HCT116 (cell line): ENCODE measurements around the gene GALE. TPM values are rescaled to one million over a fixed set of nuclear protein-coding genes. Genes with fewer than 3 reads are reported as not detected.

Experiments
- ATAC-seq: fragments of 200-7000 bp; cut with Tn5 transposase; 2 replicates; pipeline ENCODE4 v1.9.1; 2020; ENCODE audit warnings: mild to moderate bottlenecking, moderate library complexity
- BruUV-seq: library from RNA; stranded (reverse); fragments of 400-500 nt; replicated peaks from 2 replicates; lab custom pipeline; 2021; lab: Mats Ljungman, UMichigan
- CTCF ChIA-PET: fragments of 300-600 bp; sonication (Branson Sonifier 250); formaldehyde crosslinking; loops from one replicate; lab custom pipeline; 2021; ENCODE audit warnings: antibody characterized with exemption; lab: Charles Lee
- POLR2A ChIA-PET: fragments of 300-600, 350-600 bp; sonication (Branson Sonifier 250); formaldehyde crosslinking; loops from one replicate; lab custom pipeline; 2021; ENCODE audit warnings: antibody characterized with exemption; lab: Charles Lee
- RAD21 ChIA-PET, 2 experiments: fragments of 300-600 bp; sonication (Branson Sonifier 250); formaldehyde crosslinking; loops; one replicate each; lab custom pipeline; 2023; ENCODE audit warnings: low total read pairs in 2 of 2; ENCODE audit not compliant: uncharacterized antibody in 2 of 2, unreplicated experiment in 2 of 2, low non-redundant PET in 1 of 2; lab: Charles Lee
- DNase-seq: peaks from one replicate; pipeline ENCODE4 v3.0.0-alpha.2; 2010; ENCODE audit warnings: low read depth, low spot score
- H2AFZ ChIP-seq: fragments of 200-600 bp; shearing (Covaris generic), sonication (generic); 2 replicates; pipeline ENCODE4 v1.6.1; 2017; ENCODE audit warnings: low read depth, mixed run types, mixed read lengths, antibody characterized with exemption, low read length; ENCODE audit not compliant: poor library complexity, severe bottlenecking
- H3K27ac ChIP-seq: 2 replicates; pipeline ENCODE4 v1.5.1; 2012; ENCODE audit warnings: low read depth, low read length
- H3K27me3 ChIP-seq: fragments of 200-600 bp; sonication (generic); 2 replicates; pipeline ENCODE4 v1.6.1; 2016; ENCODE audit warnings: mixed run types, low read length, mixed read lengths; ENCODE audit not compliant: insufficient read depth
- H3K36me3 ChIP-seq, 2 experiments: fragments of 200-500 bp in 1 of 2; fragments of 200-600 bp in 1 of 2; sonication (Bioruptor generic) in 1 of 2; sonication (generic) in 1 of 2; 2 replicates each; pipeline versions ENCODE4 v1.5.1 to v1.6.1; 2014 to 2016; ENCODE audit warnings: low read length in 2 of 2, inconsistent platforms in 1 of 2, mixed read lengths in 1 of 2, mixed run types in 1 of 2; ENCODE audit not compliant: insufficient read depth in 2 of 2, control insufficient read depth in 1 of 2
- H3K4me1 ChIP-seq, 2 experiments: fragments of 200-600 bp in 1 of 2; sonication (generic) in 1 of 2; 2 replicates each; pipeline versions ENCODE4 v1.5.1 to v1.6.1; 2012 to 2017; ENCODE audit warnings: low read length in 2 of 2, inconsistent platforms in 1 of 2, mild to moderate bottlenecking in 1 of 2, mixed read lengths in 1 of 2, mixed run types in 1 of 2, moderate library complexity in 1 of 2; ENCODE audit not compliant: insufficient read depth in 2 of 2, control insufficient read depth in 1 of 2
- H3K4me2 ChIP-seq: fragments of 200-600 bp; sonication (generic); 2 replicates; pipeline ENCODE4 v1.6.1; 2017; ENCODE audit warnings: mixed run types, low read length, mixed read lengths
- H3K4me3 ChIP-seq, 2 experiments: fragments of 200-600 bp in 1 of 2; sonication (generic) in 1 of 2; replicated peaks in 1 of 2; 2 replicates each; pipeline ENCODE4 v1.5.1; 2011 to 2016; ENCODE audit warnings: low read length in 2 of 2, control low read depth in 1 of 2, low read depth in 1 of 2, mild to moderate bottlenecking in 1 of 2, mixed read lengths in 1 of 2, mixed run types in 1 of 2
- H3K79me2 ChIP-seq: fragments of 200-600 bp; sonication (generic); 2 replicates; pipeline ENCODE4 v1.6.1; 2017; ENCODE audit warnings: mild to moderate bottlenecking, mixed run types, low read length, moderate library complexity, mixed read lengths; ENCODE audit not compliant: insufficient read depth
- H3K9ac ChIP-seq: fragments of 200-600 bp; sonication (generic); 2 replicates; pipeline ENCODE4 v1.6.1; 2016; ENCODE audit warnings: low read length, mixed read lengths
- H3K9me2 ChIP-seq: fragments of 200-600 bp; sonication (generic), shearing (Covaris generic); 2 replicates; pipeline ENCODE4 v1.6.1; 2017; ENCODE audit warnings: mixed run types, mild to moderate bottlenecking, moderate library complexity; ENCODE audit not compliant: insufficient read depth
- H3K9me3 ChIP-seq, 2 experiments: fragments of 200-500 bp in 1 of 2; fragments of 200-600 bp in 1 of 2; sonication (Bioruptor generic) in 1 of 2; sonication (generic) in 1 of 2; 2 replicates each; pipeline ENCODE4 v1.6.1; 2014 to 2017; ENCODE audit warnings: low read length in 2 of 2, mixed read lengths in 2 of 2, inconsistent platforms in 1 of 2, low read depth in 1 of 2, mild to moderate bottlenecking in 1 of 2, mixed run types in 1 of 2, moderate library complexity in 1 of 2; ENCODE audit not compliant: control insufficient read depth in 1 of 2, insufficient read depth in 1 of 2
- H4K20me1 ChIP-seq: fragments of 200-600 bp; sonication (generic), shearing (Covaris generic); 2 replicates; pipeline ENCODE4 v1.6.1; 2017; ENCODE audit warnings: mixed run types, mild to moderate bottlenecking, moderate library complexity; ENCODE audit not compliant: insufficient read depth
- CTCF ChIP-seq, 3 experiments: fragments of 200-600 bp in 1 of 3; sonication (generic) in 1 of 3; IDR thresholded peaks in 2 of 3; conservative IDR thresholded peaks in 1 of 3; 2 replicates each; pipeline ENCODE4 v1.5.1; 2012 to 2017; ENCODE audit warnings: low read depth in 2 of 3, low read length in 2 of 3, antibody characterized with exemption in 1 of 3, borderline replicate concordance in 1 of 3, control low read depth in 1 of 3, mild to moderate bottlenecking in 1 of 3, mixed read lengths in 1 of 3, mixed run types in 1 of 3, moderate library complexity in 1 of 3; ENCODE audit not compliant: insufficient read depth in 1 of 3
- EGR1 ChIP-seq: IDR thresholded peaks from 2 replicates; pipeline ENCODE4 v1.6.1; 2012; ENCODE audit warnings: low read depth
- ELF1 ChIP-seq: IDR thresholded peaks from 2 replicates; pipeline ENCODE4 v1.6.1; 2012; ENCODE audit warnings: low read depth, borderline replicate concordance
- EZH2 ChIP-seq: fragments of 200-600 bp; sonication (generic); IDR thresholded peaks from 2 replicates; pipeline ENCODE4 v1.6.1; 2017; ENCODE audit warnings: antibody characterized with exemption, mixed run types
- EZH2phosphoT487 ChIP-seq: fragments of 200-600 bp; IDR thresholded peaks from 2 replicates; pipeline ENCODE4 v1.6.1; 2018; ENCODE audit warnings: antibody characterized with exemption, borderline replicate concordance
- FOSL1 ChIP-seq: IDR thresholded peaks from 2 replicates; pipeline ENCODE4 v1.6.1; 2012; ENCODE audit warnings: low read depth
- POLR2A ChIP-seq: IDR thresholded peaks from 2 replicates; pipeline ENCODE4 v1.7.0; 2011; ENCODE audit warnings: borderline replicate concordance; ENCODE audit not compliant: insufficient read depth, insufficient read length; ENCODE audit errors: extremely low read depth
- POLR2AphosphoS5 ChIP-seq: IDR thresholded peaks from 2 replicates; pipeline ENCODE4 v1.6.1; 2011; ENCODE audit warnings: mild to moderate bottlenecking, low read depth, low read length, moderate library complexity
- RAD21 ChIP-seq: IDR thresholded peaks from 2 replicates; pipeline ENCODE4 v1.6.1; 2012; ENCODE audit warnings: low read depth, mild to moderate bottlenecking
- SIN3A ChIP-seq: IDR thresholded peaks from 2 replicates; pipeline ENCODE4 v1.6.1; 2012; ENCODE audit warnings: low read depth
- SP1 ChIP-seq: IDR thresholded peaks from 2 replicates; pipeline ENCODE4 v1.6.1; 2012; ENCODE audit warnings: low read depth
- YY1 ChIP-seq: IDR thresholded peaks from 2 replicates; pipeline ENCODE4 v1.6.1; 2011; ENCODE audit warnings: low read length, low read depth, moderate library complexity, mild to moderate bottlenecking; ENCODE audit not compliant: insufficient replicate concordance; ENCODE audit errors: extremely low read depth
- ZBTB33 ChIP-seq: IDR thresholded peaks from 2 replicates; pipeline ENCODE4 v1.6.1; 2011; ENCODE audit warnings: mild to moderate bottlenecking, low read length, moderate library complexity; ENCODE audit not compliant: insufficient replicate concordance; ENCODE audit errors: extremely low read depth
- ZFX ChIP-seq: fragments of 450-650 bp; IDR thresholded peaks from 2 replicates; pipeline ENCODE4 v1.6.1; 2017
- intact Hi-C: fragments of 100-400 bp; cut with micrococcal nuclease; formaldehyde crosslinking; loops from 2 replicates; pipeline ENCODE4 v1.10.0; 2022
- total RNA-seq: library from RNA; stranded (reverse); gene quantifications from one replicate; pipeline ENCODE4 v1.2.1, GENCODE V29; 2021; ENCODE audit not compliant: unreplicated experiment

The GALE gene
- total RNA-seq, 1 experiment from 2014 or later = 114 TPM

- ATAC-seq = no peak
- Histone ChIP-seq H3K27ac (peak overlapping the region; percentile 48), H3K36me3 (peaks cover 12 to 16% of the 10 kb centered on the region in 2 experiments; a peak in 3 of 4 replicates), H3K9me2 (no peaks in the 10 kb centered on the region), H3K9me3 (no peaks in the 10 kb centered on the region), H4K20me1 (no peaks in the 10 kb centered on the region), H2AFZ (no peak overlapping the region), H3K9ac (peak overlapping the region; percentile 87), H3K4me3 (peak overlapping the region; percentile 65 to 94), H3K4me2 (peak overlapping the region; percentile 92), H3K79me2 (peaks cover 22% of the 10 kb centered on the region; the same call in 1 of the 2 replicates), H3K27me3 (no peaks in the 10 kb centered on the region), H3K4me1 (peaks cover 10 to 35% of the 10 kb centered on the region in 2 experiments)
- TF ChIP-seq EZH2 = no peak
- TF ChIP-seq RAD21 = no peak
- intact Hi-C loops = no loop called here
- POLR2A ChIA-PET = interaction anchor here (0.6 to 1.7 kb wide), 2 partner anchors 20 to 24 kb away, joined by 3 to 4 read pairs; partner anchors contain the start of gene HMGCL
- RAD21 ChIA-PET = no interaction called here
- CTCF ChIA-PET = interaction anchor here (2.6 kb wide), 1 partner anchor 10 kb away, joined by 15 read pairs; no protein-coding TSS in a partner anchor
- no peak for DNase-seq
- TSS peak; percentile 18 for BruUV-seq
These were observed 789 bp upstream of the GALE start for GRCh38 chr1:23801338-23801748.

GRCh38 chr1:23799570-23800399, 769 bp downstream of the GALE start:
- TSS peak; percentile 85 for BruUV-seq
- peaks cover 22% of the 10 kb centered on the region; the same call in 1 of the 2 replicates for H3K79me2 ChIP-seq
- ChIA-PET RAD21 (interaction anchor here (0.9 to 1.2 kb wide), 3 partner anchors 28 to 117 kb away, joined by 4 read pairs; no protein-coding TSS in a partner anchor), POLR2A (interaction anchor here (1.2 to 2.0 kb wide), 3 partner anchors 9 to 20 kb away, joined by 3 to 9 read pairs (median 4); partner anchors contain the start of gene LYPLA2), CTCF (interaction anchor here (0.6 to 2.7 kb wide), 4 partner anchors 10 to 117 kb away, joined by 3 to 13 read pairs (median 4); no protein-coding TSS in a partner anchor)
- peak overlapping the region; percentile 87 for H3K9ac ChIP-seq
- H3K36me3 ChIP-seq = peaks cover 12 to 26% of the 10 kb centered on the region in 2 experiments; a peak in 3 of 4 replicates
- H3K27ac ChIP-seq = peak overlapping the region; percentile 93
- no peaks in the 10 kb centered on the region for H3K9me2 ChIP-seq
- no peaks in the 10 kb centered on the region for H3K27me3 ChIP-seq
- H4K20me1 ChIP-seq = no peaks in the 10 kb centered on the region
- DNase-seq (peak; percentile 77), ATAC-seq (peak; percentile 64)
- H3K9me3 ChIP-seq = no peaks in the 10 kb centered on the region
- H3K4me1 ChIP-seq = peaks cover 10 to 35% of the 10 kb centered on the region in 2 experiments
- no peak overlapping the region for H2AFZ ChIP-seq
- intact Hi-C loops = loop anchor here (1.0 to 5.0 kb wide), 2 partner anchors 21 to 118 kb away; partner anchors contain the start of gene PITHD1
- peak overlapping the region; percentile 92 for H3K4me2 ChIP-seq
- peak overlapping the region; percentile 65 to 94 for H3K4me3 ChIP-seq
- TF ChIP-seq EZH2phosphoT487 (no peak), POLR2A (peak; percentile 62), FOSL1 (no peak), YY1 (peak; percentile 81), ZBTB33 (peak; percentile 19), CTCF (IDR thresholded peaks at IDR 0.05 in 2 of 3, conservative IDR thresholded peaks at IDR 0.05 in 1 of 3; ENCODE audit: borderline replicate concordance in 1 of 3, insufficient read depth in 1 of 3, low read depth in 2 of 3, low read length in 2 of 3) (no peak), SIN3A (no peak), POLR2AphosphoS5 (peak; percentile 96), ELF1 (no peak), ZFX (peak; percentile 64; the same call in 1 of the 2 replicates), EGR1 (no peak), SP1 (no peak)
